Neutrophil (primary cell): Measurements from ENCODE around the gene C11orf68.

Experiments used
- H3K27ac ChIP-seq: fragments of 200-600 bp; sonication (generic); 2 replicates; pipeline ENCODE4 v1.5.1; 2016; ENCODE audit warnings: mild to moderate bottlenecking, moderate library complexity
- H3K27me3 ChIP-seq: fragments of 200-600 bp; sonication (generic); 2 replicates; pipeline ENCODE4 v1.6.0; 2016; ENCODE audit warnings: mild to moderate bottlenecking
- H3K36me3 ChIP-seq: fragments of 200-600 bp; sonication (generic); 2 replicates; pipeline ENCODE4 v1.5.1; 2017
- H3K4me1 ChIP-seq, 2 experiments: fragments of 200-600 bp in 1 of 2; sonication (generic) in 1 of 2; 1 replicate in 1 of 2; 2 replicates in 1 of 2; pipeline versions ENCODE4 v1.5.1 to v1.6.1; 2013 to 2016; ENCODE audit warnings: low read depth in 1 of 2, low read length in 1 of 2, mild to moderate bottlenecking in 1 of 2, moderate library complexity in 1 of 2; ENCODE audit not compliant: control insufficient read depth in 1 of 2, insufficient read depth in 1 of 2
- H3K4me3 ChIP-seq, 2 experiments: fragments of 200-600 bp in 1 of 2; sonication (generic) in 1 of 2; 1 replicate in 1 of 2; 2 replicates in 1 of 2; pipeline ENCODE4 v1.5.1; 2013 to 2016; ENCODE audit warnings: low read depth in 1 of 2, low read length in 1 of 2, mild to moderate bottlenecking in 1 of 2, moderate library complexity in 1 of 2
- H3K9me3 ChIP-seq: fragments of 200-600 bp; sonication (generic); 2 replicates; pipeline ENCODE4 v1.5.1; 2016
- TF ChIP-seq, protein P1 (sequence below): fragments of 200-600 bp; sonication (generic); IDR thresholded peaks from 2 replicates; pipeline ENCODE4 v1.5.1; 2016; ENCODE audit warnings: antibody characterized with exemption

Gene C11orf68

DNA sequence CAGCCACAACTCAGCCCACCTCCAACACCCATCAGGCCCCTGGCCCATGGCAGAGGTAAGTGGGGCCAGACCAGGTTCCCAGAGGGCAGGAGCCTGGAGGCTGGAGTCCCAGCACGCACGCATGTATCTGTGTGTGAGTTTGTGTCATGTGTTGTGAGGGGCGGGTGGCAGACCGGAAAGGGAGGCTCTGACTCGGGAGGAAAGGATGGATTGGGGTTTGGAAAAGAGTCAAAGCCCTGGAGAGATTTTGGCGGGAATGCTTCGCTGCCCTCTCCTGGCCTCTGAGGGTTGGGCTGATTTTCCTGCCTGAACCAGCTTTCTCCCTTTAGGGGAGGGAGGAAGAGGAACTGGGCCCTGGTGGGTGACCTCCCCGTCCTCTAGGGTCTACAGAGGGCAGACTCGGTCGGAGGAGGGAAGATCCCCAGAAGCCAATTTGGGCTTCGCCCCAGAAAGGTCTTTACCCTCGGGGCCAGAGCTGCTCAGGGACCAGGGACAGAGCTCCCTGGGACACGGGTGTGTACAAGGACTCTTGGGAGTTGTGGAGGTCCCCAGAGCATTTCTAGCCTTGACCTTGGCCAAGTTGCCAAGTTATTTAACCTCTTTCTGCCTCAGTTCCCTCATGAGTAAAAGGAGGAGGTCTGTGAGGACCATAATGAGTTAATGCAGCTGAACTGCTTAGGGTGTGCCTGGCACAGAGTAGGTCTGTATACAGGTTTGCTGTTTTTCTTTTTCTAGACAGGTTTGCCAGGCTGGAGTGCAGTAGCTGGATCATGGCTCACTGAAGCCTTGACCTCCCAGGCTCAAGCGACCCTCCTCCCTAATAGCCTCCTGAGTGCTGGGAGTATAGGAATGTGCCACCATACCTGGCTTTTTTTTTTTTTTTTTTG lies 6.9 kb downstream of the C11orf68 start:
- H3K27me3 ChIP-seq = no peaks in the 10 kb centered on the region
- H3K36me3 ChIP-seq = peaks cover 2% of the 10 kb centered on the region
- H3K9me3 ChIP-seq = no peaks in the 10 kb centered on the region
- H3K27ac ChIP-seq = no peak overlapping the region
- no peak overlapping the region for H3K4me3 ChIP-seq
- peaks cover 19 to 22% of the 10 kb centered on the region in 2 experiments for H3K4me1 ChIP-seq
- TF ChIP-seq, protein P1, sequence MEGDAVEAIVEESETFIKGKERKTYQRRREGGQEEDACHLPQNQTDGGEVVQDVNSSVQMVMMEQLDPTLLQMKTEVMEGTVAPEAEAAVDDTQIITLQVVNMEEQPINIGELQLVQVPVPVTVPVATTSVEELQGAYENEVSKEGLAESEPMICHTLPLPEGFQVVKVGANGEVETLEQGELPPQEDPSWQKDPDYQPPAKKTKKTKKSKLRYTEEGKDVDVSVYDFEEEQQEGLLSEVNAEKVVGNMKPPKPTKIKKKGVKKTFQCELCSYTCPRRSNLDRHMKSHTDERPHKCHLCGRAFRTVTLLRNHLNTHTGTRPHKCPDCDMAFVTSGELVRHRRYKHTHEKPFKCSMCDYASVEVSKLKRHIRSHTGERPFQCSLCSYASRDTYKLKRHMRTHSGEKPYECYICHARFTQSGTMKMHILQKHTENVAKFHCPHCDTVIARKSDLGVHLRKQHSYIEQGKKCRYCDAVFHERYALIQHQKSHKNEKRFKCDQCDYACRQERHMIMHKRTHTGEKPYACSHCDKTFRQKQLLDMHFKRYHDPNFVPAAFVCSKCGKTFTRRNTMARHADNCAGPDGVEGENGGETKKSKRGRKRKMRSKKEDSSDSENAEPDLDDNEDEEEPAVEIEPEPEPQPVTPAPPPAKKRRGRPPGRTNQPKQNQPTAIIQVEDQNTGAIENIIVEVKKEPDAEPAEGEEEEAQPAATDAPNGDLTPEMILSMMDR = no peak

DNA sequence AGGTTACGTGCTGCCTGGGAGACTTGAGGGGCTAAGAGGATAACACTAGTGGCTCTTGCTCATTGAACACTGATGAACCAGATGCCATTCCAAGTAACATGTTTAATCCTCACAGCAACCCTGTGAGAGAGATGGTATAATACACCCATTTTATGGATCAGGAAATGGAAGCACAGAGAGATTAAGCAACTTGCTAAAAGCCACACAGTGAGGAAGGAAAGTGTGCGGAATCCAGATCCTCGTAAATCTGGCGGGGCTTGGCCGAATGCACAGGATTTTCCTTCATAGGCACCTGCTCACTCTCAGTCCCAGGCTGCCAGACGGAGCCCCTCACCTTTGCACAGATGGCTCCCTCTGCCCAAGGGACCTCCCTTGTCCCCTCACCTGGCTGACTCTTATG lies 11.0 kb downstream of the C11orf68 start:
- Histone ChIP-seq H3K27ac (no peak overlapping the region), H3K4me3 (no peak overlapping the region)

DNA sequence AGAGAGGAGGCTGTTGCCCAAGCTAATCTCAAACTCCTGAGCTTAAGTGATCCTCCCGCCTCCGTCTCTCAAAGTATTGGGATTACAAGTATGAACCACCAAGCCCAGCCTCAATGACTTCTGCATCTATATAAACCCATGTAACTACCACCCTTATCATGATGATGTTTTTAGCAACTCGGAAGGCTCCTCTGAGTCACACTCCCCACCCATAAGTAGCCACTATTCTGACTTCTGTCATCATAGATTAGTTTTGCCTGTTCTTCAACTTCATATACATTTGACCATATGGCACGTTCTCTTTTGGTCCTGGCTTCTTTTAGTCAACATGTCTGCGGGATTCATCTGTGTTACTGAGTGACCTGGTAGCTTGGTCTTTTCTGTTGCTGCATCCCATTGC lies 12.3 kb downstream of the C11orf68 start:
- no peaks in the 10 kb centered on the region for H3K9me3 ChIP-seq
- no peaks in the 10 kb centered on the region for H3K27me3 ChIP-seq
- no peaks in the 10 kb centered on the region for H3K36me3 ChIP-seq
- no peak overlapping the region for H3K27ac ChIP-seq
- no peak overlapping the region for H3K4me3 ChIP-seq
- no peaks in the 10 kb centered on the region for H3K4me1 ChIP-seq
- TF ChIP-seq, protein P1 = no peak

More for the DNA sequence above, 11.0 kb downstream of the C11orf68 start:
- TF ChIP-seq, protein P1 = no peak
- no peaks in the 10 kb centered on the region for H3K4me1 ChIP-seq
- no peaks in the 10 kb centered on the region for H3K36me3 ChIP-seq
- no peaks in the 10 kb centered on the region for H3K27me3 ChIP-seq
- no peaks in the 10 kb centered on the region for H3K9me3 ChIP-seq

DNA sequence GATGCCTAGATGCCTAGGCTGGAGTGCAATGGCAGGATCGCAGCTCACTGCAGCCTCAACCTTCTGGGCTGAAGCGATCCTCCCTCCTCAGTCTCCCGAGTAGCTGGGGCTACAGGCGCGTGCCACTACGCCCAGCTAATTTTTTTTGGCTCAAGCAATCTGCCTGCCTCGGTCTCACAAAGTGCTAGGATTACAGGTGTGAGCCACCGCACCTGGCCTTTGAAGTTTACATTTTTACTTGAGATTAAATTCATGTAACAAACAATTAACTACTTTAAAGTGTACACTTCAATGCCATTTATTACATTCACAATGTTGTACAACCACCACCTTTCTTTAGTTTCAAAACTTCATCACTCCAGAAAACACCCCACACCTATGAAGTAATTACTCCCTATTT lies 15.1 kb downstream of the C11orf68 start:
- peaks cover 19 to 23% of the 10 kb centered on the region in 2 experiments for H3K4me1 ChIP-seq
- peaks cover 14% of the 10 kb centered on the region for H3K27me3 ChIP-seq
- TF ChIP-seq, protein P1 = no peak
- H3K9me3 ChIP-seq = no peaks in the 10 kb centered on the region
- no peak overlapping the region for H3K4me3 ChIP-seq
- H3K36me3 ChIP-seq = no peaks in the 10 kb centered on the region
- H3K27ac ChIP-seq = no peak overlapping the region

DNA sequence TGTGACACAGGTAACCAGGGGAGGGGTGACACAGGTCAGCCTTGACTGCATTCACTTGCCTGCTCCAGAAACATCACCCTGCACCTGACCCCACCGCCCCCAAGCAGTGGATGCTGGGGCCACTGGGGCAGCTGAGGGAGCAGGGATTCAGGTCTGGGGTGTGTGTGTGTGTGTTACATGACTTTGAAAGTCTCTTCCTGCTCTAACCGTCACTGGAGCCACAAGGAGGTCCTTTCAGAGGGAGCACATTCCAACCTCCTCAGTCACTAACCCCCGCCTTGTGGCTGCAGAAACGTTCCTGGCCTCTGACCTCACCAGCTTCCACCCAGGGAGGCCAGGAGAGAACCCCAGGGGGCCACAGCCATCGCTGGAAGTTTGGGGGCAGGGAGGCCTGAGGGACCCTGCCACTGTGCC lies 15.8 kb downstream of the C11orf68 start:
- TF ChIP-seq, protein P1 = no peak
- peaks cover 20% of the 10 kb centered on the region for H3K27me3 ChIP-seq
- no peaks in the 10 kb centered on the region for H3K36me3 ChIP-seq
- peaks cover 21 to 25% of the 10 kb centered on the region in 2 experiments for H3K4me1 ChIP-seq
- H3K9me3 ChIP-seq = no peaks in the 10 kb centered on the region
- no peak overlapping the region for H3K4me3 ChIP-seq
- H3K27ac ChIP-seq = no peak overlapping the region
